Brain microvascular endothelial cell (primary cell): ENCODE results near the gene OAS1.
A peak's percentile ranks its signal among the peaks of the same experiment; 100 is the strongest.

Source experiments
- DNase-seq: peaks from one replicate; pipeline ENCODE4 v3.0.0-alpha.2; 2020
- H3K27ac ChIP-seq: fragments of 250-450 bp; sonication (Bioruptor Pico); 2 replicates; pipeline ENCODE4 v1.5.1; 2020; ENCODE audit warnings: mild to moderate bottlenecking, moderate library complexity
- H3K27me3 ChIP-seq: fragments of 250-450 bp; sonication (Bioruptor Pico); replicated peaks from 2 replicates; pipeline ENCODE4 v1.5.1; 2020; ENCODE audit warnings: mild to moderate bottlenecking
- H3K36me3 ChIP-seq: fragments of 250-450 bp; sonication (Bioruptor Pico); replicated peaks from 2 replicates; pipeline ENCODE4 v1.5.1; 2020; ENCODE audit warnings: mild to moderate bottlenecking
- H3K4me3 ChIP-seq: 2 replicates; pipeline ENCODE4 v1.5.1; 2011; ENCODE audit warnings: low read depth, mild to moderate bottlenecking, control low read depth, low read length, moderate library complexity
- CTCF ChIP-seq: IDR thresholded peaks from 2 replicates; pipeline ENCODE4 v1.5.1; 2011; ENCODE audit warnings: low read depth, mild to moderate bottlenecking, moderate library complexity, low read length, control low read depth, inconsistent platforms; ENCODE audit errors: missing control alignments
- in situ Hi-C: cut with HindIII; loops from 2 replicates; pipeline ENCODE4 v1.10.0; 2017; ENCODE audit warnings: low sequenced_read_pairs, low pct_ligation_motif_present

OAS1 gene

DNA sequence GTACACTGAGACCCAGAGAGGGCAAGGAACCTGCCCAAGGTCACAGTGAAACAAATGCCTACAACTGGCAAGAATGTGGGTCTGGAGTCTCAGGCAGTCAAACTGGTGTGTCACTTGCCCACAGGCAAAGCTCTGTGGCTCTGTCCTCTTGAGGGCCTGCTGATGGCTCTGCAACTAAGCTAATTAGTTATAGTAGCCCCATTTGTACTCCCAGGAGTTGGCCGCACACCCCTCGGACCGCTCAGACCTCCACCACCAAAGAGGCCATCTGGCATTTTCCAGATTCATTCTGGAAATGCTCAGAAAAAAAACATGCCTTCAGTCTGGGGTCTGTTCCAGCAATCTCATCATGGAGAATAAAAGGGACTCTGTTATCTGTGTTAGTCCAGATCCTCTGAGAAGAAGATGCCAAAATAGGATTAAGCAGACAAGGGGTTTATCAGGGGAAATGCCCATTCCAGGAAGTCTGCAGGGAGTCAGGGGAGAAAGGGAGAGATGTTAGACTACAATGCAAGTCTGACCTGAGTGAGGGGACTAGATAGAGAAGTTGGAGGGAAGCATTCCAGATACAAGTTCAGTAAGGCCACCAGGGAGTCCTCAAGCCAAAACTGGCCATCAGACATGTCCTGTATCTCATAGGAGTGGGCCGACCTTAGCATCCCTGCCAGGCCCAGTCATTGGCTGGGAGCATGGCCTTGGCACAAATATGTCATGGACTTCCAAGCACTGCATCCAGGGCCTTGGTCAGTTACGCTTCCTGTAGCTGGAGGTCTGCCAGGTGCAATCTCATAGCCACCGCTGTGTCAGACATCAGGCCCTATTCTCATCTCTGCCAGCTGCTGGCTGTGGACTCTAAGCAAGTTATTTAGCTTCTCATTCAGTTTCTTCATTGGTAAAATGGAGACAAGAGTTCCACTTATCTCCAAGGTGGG lies 15.4 kb upstream of the OAS1 start:
- no peak for TF ChIP-seq CTCF
- H3K36me3 ChIP-seq: no peaks in the 10 kb centered on the region
- DNase-seq: no peak
- in situ Hi-C loops: no loop called here
- H3K27ac ChIP-seq: no peak overlapping the region
- H3K27me3 ChIP-seq: no peaks in the 10 kb centered on the region
- no peak overlapping the region for H3K4me3 ChIP-seq

DNA sequence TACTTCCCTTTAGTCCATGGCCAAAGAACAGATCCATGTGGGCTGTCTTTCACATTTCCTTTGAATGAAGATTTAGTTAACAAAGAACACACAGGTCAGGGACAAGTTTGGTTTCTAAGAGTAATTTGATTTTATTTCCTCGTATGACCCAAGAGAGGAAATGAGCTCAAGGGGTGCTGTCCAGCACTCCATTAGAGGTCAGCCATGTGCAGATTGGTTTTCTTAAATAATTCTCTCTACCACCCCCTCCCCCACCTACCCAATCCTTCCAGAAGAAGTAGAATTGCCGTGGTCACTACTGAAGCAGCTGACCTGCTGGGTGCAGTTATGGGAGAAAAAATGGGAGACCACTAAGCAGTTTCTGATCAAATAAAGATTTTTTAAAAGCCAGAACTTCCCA lies 13.9 kb upstream of the OAS1 start:
- no peak overlapping the region for H3K27ac ChIP-seq
- in situ Hi-C loops: no loop called here

GRCh38 chr12:112894128-112894527 lies 12.6 kb upstream of the OAS1 start:
- H3K27ac ChIP-seq: no peak overlapping the region
- no peak for DNase-seq
- no peaks in the 10 kb centered on the region for H3K36me3 ChIP-seq
- no peak for TF ChIP-seq CTCF
- H3K4me3 ChIP-seq: no peak overlapping the region
- in situ Hi-C loops: no loop called here
- peaks cover 2% of the 10 kb centered on the region for H3K27me3 ChIP-seq

More for the DNA sequence above, 13.9 kb upstream of the OAS1 start:
- peaks cover 2% of the 10 kb centered on the region for H3K27me3 ChIP-seq
- no peak for DNase-seq
- TF ChIP-seq CTCF: no peak
- H3K4me3 ChIP-seq: no peak overlapping the region
- H3K36me3 ChIP-seq: no peaks in the 10 kb centered on the region

DNA sequence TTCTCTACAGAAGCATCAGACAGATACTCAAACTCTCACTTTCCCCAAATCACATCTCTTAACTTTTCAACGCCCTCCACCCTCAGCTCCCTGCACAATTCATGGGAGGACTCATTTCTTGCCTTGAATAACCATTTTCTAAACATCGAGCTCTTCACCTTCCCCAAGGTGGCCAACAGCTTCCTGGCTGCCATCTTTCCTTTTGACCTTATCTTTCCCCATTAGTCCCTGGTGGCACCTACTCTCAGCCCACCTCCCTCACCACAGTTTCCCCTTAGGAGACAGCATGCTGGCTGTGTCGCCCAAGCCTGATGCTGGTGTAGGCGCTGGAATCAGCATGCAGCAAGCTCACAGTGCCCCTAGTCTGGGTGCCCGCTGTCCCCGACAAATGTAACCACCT lies 8.4 kb upstream of the OAS1 start:
- H3K36me3 ChIP-seq: no peaks in the 10 kb centered on the region
- TF ChIP-seq CTCF: no peak
- in situ Hi-C loops: no loop called here
- H3K27ac ChIP-seq: no peak overlapping the region
- H3K27me3 ChIP-seq: peaks cover 2% of the 10 kb centered on the region
- H3K4me3 ChIP-seq: no peak overlapping the region
- DNase-seq: no peak

DNA sequence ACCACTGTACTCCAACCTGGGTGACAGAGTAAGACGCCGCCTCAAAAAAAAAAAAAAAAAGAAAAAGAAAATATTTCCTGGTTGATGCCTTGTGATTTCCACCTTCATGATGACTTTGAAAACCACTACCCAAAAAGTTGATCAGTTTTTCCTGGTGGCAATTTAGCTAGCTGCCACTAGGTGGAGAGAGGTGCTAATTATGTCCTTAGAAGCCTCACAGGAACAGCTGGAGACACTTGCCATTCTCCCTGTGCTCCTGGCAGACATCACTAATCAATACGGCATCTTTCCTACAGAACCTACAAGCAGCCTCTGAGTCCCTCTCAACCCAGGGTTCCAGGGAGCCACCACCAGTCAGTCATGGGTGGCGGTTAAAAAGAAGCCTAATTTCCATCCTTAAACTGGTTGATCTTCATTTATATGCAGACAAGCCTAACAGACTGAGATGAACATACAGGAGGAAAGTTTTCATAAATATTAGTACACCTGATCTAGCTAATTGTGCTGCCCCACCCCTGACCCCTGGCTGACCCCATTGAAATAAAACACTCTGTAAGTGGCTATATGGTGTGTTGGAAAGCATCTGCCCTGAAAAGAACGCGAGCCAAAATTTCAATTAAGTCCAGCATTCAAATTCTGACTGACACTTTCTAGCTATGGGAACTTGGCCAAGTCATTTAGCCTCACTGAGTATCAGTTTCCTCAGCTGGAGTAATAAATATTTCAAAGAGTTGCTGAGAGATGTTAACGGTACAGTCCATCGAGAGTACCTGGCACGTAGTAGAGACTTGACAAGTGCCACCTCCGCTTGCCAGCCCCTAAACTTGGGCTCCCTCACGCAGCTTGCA lies 6.2 kb upstream of the OAS1 start:
- in situ Hi-C loops: no loop called here

More for the DNA sequence above, 6.2 kb upstream of the OAS1 start:
- Histone ChIP-seq H3K36me3 (no peaks in the 10 kb centered on the region), H3K27ac (no peak overlapping the region), H3K27me3 (peaks cover 2% of the 10 kb centered on the region), H3K4me3 (no peak overlapping the region)
- peak; percentile 80 for TF ChIP-seq CTCF
- peak; percentile 49 for DNase-seq
